Measurements from ENCODE around the gene ZNF497.
A peak's percentile ranks its signal among the peaks of the same experiment; 100 is the strongest.
"Not testable (repeated sequence)": the region's sequence is repeated elsewhere in the genome, so short reads cannot be mapped to it uniquely, and the experiment has no call there.

Gene ZNF497

DNA sequence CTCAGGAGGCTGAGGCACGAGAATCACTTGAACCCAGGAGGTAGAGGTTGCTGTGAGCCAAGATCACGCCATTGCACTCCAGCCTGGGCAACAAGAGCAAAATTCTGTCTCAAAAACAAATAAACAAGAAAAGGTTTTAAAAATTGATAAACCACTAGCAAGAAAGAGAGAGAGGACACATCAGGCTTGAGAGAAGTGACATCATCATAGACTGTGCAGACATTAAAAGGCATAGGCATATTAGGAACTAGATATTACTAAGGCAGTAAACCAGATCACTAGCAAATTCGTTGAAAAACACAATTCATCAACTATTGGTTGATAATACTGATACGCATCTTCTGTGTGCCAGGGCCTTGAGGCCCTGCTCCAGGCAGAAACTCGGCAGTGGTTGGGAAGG is 17.0 kb downstream of the ZNF497 start:
- no peak for DNase-seq

DNA sequence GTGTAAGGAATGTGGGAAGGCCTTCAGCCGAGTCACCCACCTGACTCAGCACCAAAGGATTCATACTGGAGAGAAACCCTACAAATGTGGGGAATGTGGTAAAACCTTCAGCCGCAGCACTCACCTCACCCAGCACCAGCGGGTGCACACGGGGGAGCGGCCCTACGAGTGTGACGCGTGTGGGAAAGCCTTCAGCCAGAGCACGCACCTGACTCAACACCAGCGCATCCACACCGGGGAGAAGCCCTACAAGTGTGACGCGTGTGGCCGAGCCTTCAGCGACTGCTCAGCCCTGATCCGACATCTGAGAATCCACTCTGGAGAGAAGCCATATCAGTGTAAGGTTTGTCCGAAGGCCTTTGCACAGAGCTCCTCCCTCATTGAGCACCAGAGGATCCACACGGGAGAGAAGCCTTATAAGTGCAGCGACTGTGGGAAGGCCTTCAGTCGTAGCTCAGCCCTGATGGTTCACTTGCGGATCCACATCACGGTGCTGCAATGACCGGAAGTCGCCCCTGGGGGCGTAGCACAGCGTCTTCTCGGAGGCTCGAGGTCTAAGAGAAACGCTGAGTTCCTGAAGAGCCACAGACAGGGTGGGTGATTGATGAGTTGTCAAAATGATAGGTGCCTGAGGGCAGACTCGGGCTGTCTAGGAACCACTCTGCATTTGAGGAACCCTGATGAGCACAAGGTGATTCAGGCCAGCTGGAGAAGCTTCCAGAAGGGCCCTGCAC is 23.6 kb downstream of the ZNF497 start:
- DNase-seq = no peak

DNA sequence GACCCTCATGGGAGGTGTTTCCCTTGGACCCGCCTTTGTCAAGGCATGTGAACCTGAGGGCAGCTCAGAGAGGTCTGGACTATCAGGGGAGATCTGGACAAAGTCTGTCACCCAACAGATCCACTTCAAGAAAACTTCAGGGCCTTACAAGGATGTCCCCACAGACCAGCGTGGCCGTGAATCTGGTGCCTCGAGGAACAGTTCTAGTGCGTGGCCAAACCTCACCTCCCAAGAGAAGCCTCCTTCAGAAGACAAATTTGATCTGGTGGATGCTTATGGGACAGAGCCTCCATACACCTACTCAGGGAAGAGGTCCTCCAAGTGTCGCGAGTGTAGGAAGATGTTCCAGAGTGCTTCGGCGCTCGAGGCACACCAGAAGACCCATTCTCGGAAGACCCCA is 24.2 kb downstream of the ZNF497 start:
- DNase-seq = no peak

DNA sequence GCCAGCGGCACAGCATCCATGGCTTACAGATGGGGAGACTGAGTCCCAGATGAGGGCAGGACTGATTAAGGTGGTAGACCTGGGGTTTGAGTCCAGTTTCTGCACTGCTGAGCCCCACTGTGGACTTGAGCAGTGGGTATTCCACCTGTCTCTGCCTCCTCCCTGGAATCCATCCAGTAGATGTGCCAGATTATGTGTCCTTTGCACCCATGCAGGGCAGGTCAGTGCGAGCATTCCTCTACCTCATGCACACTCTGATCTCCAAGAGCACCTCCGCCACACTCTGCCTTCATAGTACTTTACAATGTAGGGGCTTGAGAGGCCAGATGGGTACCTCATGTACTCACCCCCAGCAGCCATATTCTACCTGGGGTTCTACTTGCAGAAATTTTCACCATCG is 25.7 kb downstream of the ZNF497 start:
- DNase-seq = no peak

DNA sequence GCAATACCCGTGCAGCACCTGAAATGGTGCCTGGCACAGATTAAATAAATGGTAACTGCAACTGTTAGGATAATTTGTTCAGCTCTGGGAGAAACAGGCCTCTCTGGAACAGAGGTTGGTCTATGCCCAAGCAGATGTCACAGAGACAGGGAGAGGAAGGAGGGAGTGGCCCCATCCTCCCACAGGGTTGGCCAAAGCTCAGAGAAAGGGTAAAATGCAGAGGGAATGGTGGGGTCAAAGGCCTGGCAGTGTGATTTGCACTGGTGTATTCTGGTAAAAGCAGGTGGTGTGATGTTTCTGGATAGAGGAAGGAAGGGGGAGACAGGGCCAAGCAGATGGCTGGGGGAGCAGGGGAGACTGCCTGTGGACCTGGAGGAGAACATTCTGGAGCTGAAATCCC is 26.3 kb downstream of the ZNF497 start:
- DNase-seq = no peak

DNA sequence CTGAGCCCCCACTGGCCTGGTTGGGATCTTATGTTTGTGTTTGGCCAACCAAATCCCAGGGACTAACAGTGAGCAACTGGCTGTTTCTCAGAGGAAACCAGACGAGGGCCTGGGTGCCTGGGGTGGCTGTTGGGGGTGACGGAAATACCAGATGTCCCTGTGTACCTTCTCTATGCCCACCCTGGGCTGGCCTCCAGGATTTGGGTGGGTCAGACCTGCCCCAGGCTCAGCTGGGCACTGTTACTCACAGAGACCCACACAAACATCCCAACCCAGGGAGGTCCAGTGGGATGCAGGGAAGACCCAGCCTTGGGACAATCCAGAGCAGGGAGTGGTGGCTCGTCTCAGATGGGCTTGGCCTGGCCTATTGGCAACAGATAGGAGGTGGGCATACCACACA is 26.9 kb downstream of the ZNF497 start:
- no peak for DNase-seq

DNA sequence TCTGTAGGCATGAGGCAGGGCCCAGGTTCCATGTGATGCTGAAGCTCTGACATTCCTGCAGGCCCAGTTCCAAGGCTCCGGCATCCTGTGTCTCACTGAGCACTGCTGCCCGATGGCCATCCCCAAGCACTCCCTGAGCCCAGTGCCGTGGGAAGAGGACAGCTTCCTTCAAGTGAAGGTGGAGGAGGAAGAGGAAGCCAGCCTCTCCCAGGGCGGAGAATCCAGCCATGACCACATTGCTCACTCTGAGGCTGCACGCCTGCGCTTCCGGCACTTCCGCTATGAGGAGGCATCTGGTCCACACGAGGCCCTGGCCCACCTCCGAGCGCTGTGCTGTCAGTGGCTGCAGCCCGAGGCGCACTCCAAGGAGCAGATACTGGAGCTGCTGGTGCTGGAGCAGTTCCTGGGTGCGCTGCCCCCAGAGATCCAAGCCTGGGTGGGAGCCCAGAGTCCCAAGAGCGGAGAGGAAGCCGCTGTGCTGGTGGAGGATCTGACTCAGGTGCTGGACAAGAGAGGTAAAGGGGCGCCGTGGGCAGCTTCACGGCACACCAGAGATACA is 27.8 kb downstream of the ZNF497 start:
- DNase-seq = no peak

DNA sequence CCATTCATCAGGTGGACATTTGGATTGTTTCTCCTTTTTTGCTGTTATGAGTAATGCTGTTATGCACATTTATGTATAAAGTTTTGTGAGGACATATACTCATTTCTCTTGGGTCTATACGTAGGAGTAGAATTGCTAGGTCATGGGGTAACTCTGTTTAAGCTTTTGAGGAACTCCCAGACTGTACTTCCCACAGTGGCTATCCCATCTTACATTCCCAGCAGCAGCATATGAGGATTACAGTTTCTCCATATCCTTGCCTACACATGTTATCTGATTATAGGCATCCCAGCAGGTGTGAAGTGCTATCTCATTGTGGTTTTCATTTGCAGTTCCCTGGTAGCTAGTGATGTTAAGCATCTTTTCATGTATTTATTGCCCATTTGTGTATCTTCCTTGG is 29.9 kb downstream of the ZNF497 start:
- DNase-seq = no peak

DNA sequence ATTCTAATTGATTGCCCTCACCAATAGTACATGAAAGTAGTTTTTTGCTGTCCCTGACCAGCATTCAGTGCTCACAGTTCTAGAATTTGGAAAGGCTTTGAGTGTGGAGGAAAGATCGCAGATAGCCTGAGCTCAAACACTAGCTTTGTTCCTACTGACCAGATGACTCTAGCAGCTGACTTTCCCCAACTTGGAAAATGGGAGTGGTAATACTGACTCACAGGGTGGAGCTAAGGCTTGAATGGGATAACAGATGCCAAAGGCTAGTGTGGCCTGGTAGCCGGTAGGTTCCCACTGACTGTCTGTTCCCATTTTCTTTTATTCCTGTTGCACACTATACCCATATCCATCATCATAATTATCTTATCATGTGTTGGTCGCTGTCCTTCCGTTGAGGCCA is 32.1 kb downstream of the ZNF497 start:
- no peak for DNase-seq

DNA sequence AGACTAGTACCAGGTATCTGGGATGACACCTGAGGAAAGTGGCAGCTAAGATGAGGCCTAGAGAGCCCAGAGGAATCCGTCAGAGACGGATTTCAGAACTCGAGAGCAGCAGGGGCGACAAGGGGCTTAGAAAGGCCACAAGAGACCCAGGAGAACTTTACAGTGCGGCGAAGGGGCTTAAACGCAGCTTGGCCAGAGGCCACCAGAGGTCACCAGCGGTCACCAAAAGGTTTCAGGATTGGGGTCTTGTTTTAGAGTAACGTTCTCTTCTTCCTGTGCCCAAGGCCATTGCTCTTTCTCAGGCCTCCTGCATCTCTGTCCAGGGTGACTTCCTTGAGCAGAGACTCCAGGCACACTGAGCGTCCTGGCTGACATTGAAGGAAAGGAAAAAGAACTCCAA is 33.6 kb downstream of the ZNF497 start:
- no peak for DNase-seq

DNA sequence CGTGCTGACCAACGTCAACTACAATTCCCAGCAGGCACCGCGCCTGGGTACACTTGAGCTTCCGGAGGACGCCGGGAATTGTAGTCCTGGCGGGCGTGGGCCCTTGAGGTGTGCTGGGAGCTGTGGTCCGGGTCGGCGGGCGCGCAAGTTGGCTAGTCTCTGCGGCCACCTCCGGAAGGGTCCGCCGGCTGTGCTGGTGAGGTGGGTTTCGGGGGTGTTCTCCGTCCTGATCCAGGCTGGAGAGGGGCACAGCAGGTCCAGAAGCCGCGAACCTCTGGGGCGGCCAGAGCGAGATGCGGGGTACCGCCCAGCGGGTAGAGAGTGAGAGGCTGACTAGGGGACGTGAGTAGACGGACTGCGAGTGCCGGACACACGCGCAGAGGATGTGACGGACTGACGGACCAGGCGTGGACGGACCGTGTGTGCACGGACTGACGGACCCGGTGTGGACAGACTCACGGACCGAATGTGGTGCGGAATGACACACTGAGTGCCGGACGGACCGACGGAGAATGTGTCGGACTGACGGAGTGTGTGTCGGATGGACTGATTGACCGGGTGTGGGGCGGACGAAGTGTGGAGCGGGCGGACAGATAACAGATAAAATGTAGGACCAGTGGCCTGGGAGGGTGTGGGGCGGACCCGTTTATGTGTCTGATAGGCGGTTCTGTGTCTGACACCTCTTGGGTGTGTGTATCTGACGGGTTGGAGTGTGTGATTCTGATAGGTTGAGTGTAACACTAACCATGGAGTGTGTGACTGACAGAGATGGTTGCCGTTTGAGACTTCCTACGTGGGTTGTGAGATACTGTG is 35.4 kb downstream of the ZNF497 start, which contains the start of gene ZSCAN22:
Gene ZSCAN22 (plus strand): TSS at position 81 of the 813 bp plus-strand sequence. CDS start 7,809 bp downstream, outside the sequence.
- DNase-seq = peak; percentile 81

DNA sequence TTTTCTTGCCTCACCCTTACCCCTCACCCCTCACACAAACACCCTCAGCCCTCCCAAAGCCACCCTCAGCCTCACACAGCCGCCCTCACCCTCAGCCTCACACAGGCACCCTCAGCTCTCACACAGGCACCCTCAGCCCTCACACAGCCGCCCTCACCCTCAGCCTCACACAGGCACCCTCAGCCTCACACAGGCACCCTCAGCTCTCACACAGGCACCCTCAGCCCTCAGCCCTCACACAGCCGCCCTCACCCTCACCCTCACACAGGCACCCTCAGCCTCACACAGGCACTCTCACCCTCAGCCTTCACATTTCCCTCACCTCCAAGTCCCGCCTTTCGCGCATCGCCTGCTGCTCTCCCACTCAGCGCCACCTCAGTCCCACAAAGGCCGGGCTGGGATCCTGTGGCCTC is 36.0 kb downstream of the ZNF497 start:
- DNase-seq = no peak

DNA sequence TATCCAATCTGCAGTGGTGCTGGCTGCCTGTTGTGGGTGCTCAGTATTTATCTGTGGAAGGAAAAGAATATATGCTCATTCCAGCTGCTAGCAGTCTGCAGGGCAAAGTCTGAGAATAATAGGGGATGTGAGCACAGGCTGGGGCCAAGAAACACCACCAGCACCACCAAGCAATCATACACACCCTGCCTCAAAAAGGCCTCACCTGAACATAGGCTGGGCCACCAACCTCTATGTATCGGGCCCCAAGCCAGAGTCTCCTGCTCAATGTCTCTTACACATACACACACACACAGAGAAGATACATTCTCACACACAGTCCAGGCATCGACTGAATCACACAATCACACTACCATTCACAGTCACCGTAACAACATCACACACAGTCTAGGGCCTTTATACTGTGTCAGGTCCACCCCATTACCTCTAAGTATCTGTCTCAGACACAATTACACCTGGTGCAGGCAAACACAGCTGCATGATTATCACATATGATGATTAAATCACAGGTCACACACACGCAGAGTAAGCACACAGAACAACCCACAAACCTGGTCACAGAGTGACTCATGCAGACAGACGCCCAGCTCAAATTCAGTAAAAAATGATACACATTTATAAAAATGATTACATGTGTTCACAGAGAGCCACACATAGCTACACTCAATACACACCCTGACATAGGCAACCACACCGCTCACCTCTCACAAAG is 37.1 kb downstream of the ZNF497 start:
- no peak for DNase-seq

DNA sequence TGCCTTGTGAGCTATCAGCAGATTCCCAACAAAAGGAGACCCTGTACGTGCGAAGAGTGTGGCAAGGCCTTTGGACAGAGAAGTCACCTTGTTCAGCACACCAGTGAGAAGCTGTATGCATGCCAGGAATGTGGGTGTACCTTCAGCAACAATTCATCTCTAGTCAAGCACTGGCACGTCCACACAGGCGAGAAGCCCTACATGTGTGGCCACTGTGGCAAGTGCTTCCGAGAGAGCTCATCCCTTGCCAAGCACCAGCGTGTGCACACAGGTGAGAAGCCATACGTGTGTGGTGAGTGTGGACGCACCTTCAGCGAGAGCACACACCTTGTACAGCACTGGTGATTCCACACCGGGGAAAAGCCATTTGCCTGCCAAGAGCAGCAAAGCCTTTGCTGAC is 43.3 kb downstream of the ZNF497 start:
- DNase-seq = no peak

DNA sequence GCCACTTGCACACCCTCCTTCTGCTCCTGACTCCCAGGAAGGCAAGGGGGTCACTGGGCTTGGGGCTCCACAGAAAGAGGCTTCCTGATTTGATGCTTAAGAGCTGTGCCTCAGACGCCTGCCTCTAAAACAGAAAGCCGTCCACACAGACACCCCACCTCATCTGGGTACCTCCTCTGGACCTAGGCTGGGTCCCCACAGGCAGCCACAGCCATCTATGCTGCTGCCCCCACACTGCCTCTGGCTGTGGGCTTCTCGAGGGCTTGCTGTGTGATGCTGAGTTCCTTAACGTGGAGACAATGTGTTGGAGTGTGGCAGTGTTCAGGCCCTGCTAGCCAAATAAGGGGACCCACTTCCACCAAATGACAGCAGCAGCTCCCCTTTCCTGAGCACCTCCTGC is 44.3 kb downstream of the ZNF497 start:
- DNase-seq = no peak

DNA sequence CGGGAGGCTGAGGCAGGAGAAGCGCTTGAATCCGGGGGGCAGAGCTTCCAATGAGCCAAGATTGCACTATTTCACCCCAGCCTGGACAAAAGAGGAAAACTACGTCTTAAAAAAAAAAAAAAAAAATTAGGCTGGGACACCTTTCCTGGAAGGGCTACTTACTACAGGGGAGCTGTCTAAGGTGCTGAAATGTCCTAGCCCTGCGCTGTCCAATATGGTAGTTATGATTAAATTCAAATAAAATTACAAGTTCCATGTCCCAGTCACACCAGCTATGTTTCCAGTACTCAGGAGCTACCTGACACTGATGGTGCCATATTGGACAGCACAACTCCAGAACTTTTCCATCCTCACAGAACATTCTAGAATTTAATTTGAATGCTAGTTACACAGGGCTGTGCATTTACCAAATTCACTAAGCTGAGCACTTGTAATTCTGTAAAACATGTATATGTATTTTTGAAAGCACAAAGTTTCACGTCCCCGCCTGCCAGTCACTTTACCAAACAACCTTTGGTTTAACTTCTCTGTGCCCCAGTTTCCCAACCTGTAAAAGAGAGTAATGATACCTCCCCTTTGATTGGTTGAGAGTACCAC is 45.0 kb downstream of the ZNF497 start:
- DNase-seq = no peak

DNA sequence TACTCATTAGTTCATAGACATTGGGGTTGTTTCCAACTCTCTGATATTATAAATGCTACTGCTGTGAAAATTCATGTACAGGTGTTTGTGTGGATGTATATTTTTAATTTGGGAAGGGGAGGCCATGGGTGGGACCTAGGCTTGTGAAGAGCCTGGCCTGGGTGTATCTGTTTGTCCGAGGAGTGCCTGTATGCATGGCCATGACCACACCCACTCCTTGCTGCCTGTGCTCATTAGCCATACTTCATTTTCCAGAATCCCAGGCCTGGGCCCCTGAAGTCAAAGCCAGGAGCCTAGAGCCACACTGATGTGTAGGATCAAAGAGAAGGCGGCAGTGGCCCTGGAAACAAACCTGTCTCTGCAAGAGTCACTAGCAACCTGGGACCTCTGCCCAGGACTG is 47.0 kb downstream of the ZNF497 start:
- DNase-seq = no peak

DNA sequence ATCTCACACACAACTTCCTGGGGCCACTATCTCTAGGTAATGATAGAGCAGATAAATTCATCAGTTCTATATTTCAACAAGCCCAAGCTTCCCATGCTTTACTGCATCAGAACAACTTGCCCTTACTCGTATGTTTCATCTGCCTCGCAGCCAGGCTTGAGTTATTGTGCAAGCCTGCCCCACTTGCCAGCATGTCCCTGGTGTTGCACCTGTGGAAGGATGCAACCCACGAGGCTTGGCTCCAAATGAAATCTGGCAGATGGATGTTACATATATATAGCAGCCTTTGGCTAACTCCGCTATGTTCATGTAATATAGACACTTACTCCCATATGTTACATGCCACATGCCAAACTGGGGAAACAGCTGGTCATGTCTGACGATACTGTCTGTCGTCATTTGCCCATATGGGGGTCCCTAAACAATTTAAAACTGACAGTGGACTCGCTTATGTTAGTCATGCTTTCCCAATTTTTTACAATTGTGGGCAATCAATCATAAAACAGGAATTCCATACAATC is 51.1 kb downstream of the ZNF497 start:
- DNase-seq = no peak

DNA sequence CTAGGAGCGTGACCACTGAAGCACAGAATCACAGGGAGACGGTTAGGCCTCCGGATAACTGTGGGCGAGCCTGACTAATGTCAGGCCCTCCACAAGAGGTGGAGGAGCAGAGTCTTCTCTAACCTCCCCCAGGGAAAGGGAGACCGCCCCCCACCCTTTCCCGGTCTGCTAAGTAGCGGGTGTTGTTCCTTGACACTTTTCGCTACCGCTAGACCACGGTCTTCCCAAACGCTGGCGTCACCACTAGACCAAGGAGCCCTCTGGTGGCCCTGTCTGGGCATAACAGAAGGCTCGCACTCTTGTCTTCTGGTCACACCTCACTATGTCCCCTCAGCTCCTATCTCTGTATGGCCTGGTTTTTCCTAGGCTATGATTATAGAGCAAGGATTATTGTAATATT is 51.9 kb downstream of the ZNF497 start:
- DNase-seq = not testable (repeated sequence)

DNA sequence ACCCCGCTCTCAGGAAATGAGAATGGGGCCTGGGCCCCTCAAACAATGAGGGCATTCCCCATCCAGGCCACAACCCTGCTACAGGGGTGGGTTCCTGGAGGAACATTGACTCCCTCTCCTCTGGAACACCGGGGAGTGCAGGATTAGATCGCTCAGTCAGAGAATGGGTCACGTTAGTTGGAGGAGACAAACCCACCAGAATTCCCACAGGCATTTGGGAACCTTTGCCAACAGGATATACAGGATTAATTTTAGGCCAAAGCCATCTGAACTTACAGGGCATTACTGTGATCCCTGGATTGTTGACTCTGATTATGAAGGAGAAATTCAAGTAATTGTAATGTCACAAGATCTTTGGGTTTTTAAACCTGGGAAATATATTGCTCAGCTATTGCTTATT is 54.8 kb downstream of the ZNF497 start:
- DNase-seq = no peak

DNA sequence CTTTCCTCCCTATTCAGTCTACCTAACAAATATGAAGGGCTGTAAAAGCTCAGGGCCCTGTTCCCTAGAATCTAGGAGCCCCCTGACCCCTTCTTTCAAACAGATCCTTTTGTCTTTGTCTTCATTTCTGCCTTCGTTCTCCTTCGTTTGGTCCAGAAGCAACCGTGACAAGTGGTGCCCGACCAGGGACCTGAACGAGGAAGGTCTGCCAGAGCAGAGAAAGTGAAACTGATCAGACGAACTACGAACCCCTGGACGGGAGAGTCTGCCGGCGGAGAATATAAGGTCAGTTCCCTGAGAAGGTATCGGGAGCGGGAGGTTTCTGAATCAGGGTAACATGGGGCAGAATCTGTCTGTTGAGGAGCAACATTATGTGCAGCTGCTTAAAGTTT is 56.6 kb downstream of the ZNF497 start:
- DNase-seq = no peak

DNA sequence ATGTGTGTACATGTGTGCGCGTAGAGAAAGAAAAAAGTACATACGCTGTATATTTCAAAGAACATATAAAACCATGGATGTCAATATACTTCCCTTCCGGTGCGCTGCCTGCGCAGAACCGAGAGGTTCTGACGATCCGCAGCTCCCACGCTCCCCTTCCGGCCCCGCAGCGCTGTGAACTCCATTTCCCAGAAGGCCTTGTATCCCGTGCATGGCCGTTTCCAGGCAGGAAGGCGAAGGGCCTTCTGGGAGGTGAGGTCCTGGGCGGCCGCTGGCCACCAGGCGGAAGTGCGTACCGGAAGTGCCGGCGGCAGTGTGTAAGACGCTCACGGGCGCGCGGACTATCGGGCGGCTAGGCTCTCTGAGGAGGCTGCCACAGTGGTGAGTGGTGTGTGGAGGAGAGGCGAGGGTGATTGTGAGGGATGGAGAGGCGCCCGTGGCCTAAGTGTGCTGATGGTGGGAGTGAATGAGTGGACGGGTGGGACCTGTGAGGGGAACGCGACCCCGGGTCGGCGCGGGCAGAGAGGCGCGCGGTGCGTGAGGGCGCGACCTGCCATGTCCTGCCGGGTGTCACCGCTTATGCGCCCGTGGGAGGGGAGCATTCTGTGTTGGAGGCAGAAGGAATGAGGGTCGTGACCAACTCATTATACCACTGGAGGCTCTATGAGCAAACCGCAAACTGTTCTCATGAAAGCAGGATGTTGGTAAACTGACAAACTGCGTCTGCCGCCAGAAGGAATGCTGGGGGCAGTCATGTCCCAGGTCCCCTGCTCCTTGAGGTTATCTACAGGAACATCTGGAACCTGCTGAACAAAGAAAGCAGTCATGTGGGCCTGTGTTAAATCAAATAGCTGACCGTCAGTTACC is 57.3 kb downstream of the ZNF497 start, which contains the start of gene ERVK3-1:
Gene ERVK3-1 (plus strand): TSS at position 313 of the 867 bp plus-strand sequence. CDS start 6,792 bp downstream, outside the sequence.
- DNase-seq = peak; percentile 92
